ENCODE results near the gene GDPD5. TPM values are rescaled to one million over a fixed set of nuclear protein-coding genes. Genes with fewer than 3 reads are reported as not detected.

The GDPD5 gene
- total and polyA plus RNA-seq, 9 of the 15 experiments (the other 6 are each of a cell fraction or from before 2014, with no cell fraction given): 0.32 to 27.3 (median 8.0) TPM

DNA sequence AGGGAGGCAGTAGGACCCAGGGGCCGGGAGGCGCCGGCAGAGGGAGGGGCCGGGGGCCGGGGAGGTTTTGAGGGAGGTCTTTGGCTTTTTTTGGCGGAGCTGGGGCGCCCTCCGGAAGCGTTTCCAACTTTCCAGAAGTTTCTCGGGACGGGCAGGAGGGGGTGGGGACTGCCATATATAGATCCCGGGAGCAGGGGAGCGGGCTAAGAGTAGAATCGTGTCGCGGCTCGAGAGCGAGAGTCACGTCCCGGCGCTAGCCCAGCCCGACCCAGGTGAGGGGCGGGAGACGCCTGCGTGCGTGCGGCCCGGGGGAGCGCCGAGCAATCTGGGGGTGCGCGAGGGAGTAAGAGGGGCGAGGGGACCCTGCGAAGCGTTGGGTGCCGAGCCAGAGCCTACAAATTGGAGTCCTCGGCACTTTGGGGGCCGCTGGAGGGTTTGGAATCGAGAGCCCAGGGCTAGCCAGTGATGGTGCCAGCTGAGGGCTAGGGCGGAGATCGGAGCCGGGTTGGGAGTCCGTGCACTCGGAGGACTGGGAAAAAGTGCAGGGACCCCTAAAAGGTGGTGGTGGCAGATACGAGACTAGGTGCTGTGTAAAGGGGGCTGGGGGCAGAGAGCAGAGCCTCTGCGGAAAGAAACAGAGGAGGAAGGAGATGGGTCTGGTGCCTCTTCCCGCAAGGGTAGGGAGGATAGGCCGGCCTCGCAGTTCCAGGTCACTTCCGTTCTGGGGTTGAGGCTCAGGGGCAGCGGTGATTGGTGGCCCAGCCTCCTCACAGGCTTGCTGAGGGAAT, 36.5 kb upstream of the GDPD5 start, which contains the start of gene SERPINH1 (continued):
- TF ChIP-seq TAF1 (IDR thresholded peaks at IDR 0.05; ENCODE audit: control insufficient read depth, extremely low read depth, insufficient read depth, low read length, severe bottlenecking) (peak; percentile 78), NR2C1 (IDR thresholded peaks at IDR 0.05) (peak; percentile 53), NR2C1 (tag; IDR thresholded peaks at IDR 0.05) (no peak), FOXM1 (IDR thresholded peaks at IDR 0.05; ENCODE audit: low read depth) (peak; percentile 40; the same call in 1 of the 2 replicates), FOXM1 (CRISPR knock-in tag; IDR thresholded peaks at IDR 0.05; ENCODE audit: low read depth) (no peak), TOE1 (IDR thresholded peaks at IDR 0.05; ENCODE audit: borderline replicate concordance) (peak; percentile 90; the same call in 1 of the 2 replicates), TOE1 (CRISPR knock-in tag; IDR thresholded peaks at IDR 0.05; ENCODE audit: borderline replicate concordance, low read depth) (no peak), CHD2 (IDR thresholded peaks at IDR 0.05; ENCODE audit: low read depth, low read length) (no peak), POLR2B (IDR thresholded peaks at IDR 0.05; ENCODE audit: low read depth, partially characterized antibody) (peak; percentile 97)
- TF ChIP-seq, protein P1, sequence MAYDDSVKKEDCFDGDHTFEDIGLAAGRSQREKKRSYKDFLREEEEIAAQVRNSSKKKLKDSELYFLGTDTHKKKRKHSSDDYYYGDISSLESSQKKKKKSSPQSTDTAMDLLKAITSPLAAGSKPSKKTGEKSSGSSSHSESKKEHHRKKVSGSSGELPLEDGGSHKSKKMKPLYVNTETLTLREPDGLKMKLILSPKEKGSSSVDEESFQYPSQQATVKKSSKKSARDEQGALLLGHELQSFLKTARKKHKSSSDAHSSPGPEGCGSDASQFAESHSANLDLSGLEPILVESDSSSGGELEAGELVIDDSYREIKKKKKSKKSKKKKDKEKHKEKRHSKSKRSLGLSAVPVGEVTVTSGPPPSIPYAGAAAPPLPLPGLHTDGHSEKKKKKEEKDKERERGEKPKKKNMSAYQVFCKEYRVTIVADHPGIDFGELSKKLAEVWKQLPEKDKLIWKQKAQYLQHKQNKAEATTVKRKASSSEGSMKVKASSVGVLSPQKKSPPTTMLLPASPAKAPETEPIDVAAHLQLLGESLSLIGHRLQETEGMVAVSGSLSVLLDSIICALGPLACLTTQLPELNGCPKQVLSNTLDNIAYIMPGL (CRISPR knock-in tag; IDR thresholded peaks at IDR 0.05): 0 out of 2 replicates have a peak, but pooled peaks have one; percentile 8
- TF ChIP-seq, protein P2, sequence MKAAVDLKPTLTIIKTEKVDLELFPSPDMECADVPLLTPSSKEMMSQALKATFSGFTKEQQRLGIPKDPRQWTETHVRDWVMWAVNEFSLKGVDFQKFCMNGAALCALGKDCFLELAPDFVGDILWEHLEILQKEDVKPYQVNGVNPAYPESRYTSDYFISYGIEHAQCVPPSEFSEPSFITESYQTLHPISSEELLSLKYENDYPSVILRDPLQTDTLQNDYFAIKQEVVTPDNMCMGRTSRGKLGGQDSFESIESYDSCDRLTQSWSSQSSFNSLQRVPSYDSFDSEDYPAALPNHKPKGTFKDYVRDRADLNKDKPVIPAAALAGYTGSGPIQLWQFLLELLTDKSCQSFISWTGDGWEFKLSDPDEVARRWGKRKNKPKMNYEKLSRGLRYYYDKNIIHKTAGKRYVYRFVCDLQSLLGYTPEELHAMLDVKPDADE (conservative IDR thresholded peaks at IDR 0.05; ENCODE audit: control insufficient read depth, low read depth, low read length): 0 out of 2 replicates have a peak, but pooled peaks have one; percentile 45
- TF ChIP-seq, protein P3, sequence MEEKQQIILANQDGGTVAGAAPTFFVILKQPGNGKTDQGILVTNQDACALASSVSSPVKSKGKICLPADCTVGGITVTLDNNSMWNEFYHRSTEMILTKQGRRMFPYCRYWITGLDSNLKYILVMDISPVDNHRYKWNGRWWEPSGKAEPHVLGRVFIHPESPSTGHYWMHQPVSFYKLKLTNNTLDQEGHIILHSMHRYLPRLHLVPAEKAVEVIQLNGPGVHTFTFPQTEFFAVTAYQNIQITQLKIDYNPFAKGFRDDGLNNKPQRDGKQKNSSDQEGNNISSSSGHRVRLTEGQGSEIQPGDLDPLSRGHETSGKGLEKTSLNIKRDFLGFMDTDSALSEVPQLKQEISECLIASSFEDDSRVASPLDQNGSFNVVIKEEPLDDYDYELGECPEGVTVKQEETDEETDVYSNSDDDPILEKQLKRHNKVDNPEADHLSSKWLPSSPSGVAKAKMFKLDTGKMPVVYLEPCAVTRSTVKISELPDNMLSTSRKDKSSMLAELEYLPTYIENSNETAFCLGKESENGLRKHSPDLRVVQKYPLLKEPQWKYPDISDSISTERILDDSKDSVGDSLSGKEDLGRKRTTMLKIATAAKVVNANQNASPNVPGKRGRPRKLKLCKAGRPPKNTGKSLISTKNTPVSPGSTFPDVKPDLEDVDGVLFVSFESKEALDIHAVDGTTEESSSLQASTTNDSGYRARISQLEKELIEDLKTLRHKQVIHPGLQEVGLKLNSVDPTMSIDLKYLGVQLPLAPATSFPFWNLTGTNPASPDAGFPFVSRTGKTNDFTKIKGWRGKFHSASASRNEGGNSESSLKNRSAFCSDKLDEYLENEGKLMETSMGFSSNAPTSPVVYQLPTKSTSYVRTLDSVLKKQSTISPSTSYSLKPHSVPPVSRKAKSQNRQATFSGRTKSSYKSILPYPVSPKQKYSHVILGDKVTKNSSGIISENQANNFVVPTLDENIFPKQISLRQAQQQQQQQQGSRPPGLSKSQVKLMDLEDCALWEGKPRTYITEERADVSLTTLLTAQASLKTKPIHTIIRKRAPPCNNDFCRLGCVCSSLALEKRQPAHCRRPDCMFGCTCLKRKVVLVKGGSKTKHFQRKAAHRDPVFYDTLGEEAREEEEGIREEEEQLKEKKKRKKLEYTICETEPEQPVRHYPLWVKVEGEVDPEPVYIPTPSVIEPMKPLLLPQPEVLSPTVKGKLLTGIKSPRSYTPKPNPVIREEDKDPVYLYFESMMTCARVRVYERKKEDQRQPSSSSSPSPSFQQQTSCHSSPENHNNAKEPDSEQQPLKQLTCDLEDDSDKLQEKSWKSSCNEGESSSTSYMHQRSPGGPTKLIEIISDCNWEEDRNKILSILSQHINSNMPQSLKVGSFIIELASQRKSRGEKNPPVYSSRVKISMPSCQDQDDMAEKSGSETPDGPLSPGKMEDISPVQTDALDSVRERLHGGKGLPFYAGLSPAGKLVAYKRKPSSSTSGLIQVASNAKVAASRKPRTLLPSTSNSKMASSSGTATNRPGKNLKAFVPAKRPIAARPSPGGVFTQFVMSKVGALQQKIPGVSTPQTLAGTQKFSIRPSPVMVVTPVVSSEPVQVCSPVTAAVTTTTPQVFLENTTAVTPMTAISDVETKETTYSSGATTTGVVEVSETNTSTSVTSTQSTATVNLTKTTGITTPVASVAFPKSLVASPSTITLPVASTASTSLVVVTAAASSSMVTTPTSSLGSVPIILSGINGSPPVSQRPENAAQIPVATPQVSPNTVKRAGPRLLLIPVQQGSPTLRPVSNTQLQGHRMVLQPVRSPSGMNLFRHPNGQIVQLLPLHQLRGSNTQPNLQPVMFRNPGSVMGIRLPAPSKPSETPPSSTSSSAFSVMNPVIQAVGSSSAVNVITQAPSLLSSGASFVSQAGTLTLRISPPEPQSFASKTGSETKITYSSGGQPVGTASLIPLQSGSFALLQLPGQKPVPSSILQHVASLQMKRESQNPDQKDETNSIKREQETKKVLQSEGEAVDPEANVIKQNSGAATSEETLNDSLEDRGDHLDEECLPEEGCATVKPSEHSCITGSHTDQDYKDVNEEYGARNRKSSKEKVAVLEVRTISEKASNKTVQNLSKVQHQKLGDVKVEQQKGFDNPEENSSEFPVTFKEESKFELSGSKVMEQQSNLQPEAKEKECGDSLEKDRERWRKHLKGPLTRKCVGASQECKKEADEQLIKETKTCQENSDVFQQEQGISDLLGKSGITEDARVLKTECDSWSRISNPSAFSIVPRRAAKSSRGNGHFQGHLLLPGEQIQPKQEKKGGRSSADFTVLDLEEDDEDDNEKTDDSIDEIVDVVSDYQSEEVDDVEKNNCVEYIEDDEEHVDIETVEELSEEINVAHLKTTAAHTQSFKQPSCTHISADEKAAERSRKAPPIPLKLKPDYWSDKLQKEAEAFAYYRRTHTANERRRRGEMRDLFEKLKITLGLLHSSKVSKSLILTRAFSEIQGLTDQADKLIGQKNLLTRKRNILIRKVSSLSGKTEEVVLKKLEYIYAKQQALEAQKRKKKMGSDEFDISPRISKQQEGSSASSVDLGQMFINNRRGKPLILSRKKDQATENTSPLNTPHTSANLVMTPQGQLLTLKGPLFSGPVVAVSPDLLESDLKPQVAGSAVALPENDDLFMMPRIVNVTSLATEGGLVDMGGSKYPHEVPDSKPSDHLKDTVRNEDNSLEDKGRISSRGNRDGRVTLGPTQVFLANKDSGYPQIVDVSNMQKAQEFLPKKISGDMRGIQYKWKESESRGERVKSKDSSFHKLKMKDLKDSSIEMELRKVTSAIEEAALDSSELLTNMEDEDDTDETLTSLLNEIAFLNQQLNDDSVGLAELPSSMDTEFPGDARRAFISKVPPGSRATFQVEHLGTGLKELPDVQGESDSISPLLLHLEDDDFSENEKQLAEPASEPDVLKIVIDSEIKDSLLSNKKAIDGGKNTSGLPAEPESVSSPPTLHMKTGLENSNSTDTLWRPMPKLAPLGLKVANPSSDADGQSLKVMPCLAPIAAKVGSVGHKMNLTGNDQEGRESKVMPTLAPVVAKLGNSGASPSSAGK (IDR thresholded peaks at IDR 0.05): no peak; the same call in 1 of the 2 replicates
